Glomerular visceral epithelial cell (primary cell): ENCODE data around the gene PSG3.
"Not testable (repeated sequence)": the region's sequence is repeated elsewhere in the genome, so short reads cannot be mapped to it uniquely, and the experiment has no call there.

ENCODE experiments used
- DNase-seq: peaks from one replicate; pipeline ENCODE4 v3.0.0-alpha.2; 2016; ENCODE audit errors: extremely low spot score

Gene PSG3

DNA sequence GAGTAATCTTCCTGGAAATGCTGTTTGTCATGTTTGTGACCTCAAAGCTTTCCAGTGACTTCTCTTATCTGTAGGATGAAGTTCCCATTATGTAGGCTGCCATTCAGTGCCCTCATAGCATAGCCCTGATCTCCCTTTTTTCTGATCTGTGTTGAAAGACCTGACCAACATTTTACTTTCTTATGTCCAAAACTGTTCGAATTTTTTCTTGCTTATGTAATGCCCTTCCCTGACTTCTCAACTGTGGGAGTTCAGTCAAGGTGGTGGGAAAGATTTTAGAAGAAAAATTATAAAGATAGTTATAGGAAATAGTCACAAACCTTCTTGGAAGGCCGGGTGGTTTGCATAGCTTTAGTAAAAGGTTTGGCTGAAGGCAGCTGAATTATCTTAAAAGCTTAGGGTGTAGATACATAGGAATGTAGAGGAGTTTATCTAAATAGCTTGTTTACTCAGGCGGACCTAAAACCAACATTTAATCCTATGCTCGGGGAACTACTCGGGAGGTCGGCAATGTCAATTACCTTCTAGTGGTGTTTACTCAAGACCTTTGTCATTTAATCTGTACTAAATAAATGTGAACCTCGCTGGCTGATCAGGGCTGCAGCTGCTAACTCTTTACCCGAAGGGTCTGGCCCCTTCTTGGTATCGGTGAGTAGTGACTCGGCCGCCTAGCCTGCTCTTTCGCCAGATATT is 44.3 kb downstream of the PSG3 start:
- no peak for DNase-seq

- peak; percentile 74 for DNase-seq
Observed at GRCh38 chr19:42693760-42694350, 46.4 kb downstream of the PSG3 start.

DNA sequence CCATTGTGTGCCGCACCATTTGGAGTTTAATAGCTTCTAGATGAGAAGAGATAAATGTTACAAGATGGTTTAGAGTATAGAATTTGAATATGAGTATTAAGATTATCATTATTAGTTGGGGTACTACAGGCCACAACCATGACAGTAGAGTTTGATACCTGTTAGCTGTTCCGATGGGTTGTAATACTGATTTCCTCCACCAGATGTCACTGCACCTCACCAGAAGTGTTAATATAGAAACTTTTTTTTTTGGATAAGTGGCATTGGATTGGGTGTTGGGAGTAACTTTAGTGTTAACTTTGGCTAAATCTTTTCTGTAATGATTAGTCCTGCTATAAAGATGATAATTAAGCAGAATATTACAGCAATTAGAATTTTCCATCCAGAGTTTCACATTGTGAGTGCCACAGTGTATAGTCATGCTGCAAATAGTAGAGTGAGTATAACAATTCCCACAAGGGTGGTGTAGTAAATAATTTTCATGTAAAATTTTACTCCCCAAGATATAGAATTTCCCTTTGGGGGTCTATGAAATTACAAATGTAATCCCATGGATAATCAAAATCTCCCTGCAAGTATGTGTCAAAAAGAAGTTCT is 56.3 kb downstream of the PSG3 start:
- peak; percentile 34 for DNase-seq

DNA sequence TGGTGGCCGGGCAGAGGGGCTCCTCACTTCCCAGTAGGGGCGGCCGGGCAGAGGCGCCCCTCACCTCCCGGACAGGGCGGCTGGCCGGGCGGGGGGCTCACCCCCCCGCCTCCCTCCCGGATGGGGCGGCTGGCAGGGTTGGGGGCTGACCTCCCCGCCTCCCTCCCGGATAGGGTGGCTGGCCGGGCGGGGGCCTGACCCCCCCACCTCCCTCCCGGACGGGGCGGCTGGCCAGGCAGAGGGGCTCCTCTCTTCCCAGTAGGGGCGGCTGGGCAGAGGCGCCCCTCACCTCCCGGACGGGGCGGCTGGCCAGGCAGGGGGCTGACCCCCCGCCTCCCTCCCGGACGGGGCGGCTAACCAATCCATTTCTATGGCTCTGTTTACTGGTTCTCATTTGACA is 64.0 kb downstream of the PSG3 start:
- not testable (repeated sequence) for DNase-seq

DNA sequence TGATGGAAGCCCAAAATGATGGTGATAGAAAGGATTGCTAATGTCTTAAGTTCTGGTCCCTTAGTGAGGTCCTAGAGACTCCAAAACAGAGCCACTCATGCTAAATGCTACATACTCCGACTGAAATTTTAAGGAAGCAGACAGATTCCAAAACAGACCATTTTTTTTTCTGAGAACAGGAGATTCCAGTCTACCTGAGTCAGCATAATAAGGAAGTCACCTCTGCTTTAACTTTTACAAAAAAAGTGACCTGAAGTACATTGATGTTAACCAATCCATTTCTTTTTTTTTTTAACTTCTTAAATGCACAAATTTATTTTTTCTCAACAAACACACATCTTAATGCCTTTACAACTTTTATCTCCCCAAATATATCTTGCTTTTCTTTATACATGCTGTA is 65.7 kb downstream of the PSG3 start:
- not testable (repeated sequence) for DNase-seq
